Activated CD8-positive, alpha-beta memory T cell treated with anti-CD3 and anti-CD28 coated beads, Interleukin-2, amount 50 U/mL, for 1 hour (primary cell): ENCODE results near the gene CLPTM1L.
"Not testable (repeated sequence)": the region's sequence is repeated elsewhere in the genome, so short reads cannot be mapped to it uniquely, and the experiment has no call there.

Source experiments
- DNase-seq: peaks from one replicate; pipeline ENCODE4 v3.0.0-alpha.2; 2020; ENCODE audit errors: extremely low read depth

CLPTM1L gene

GRCh38 chr5:1289559-1289958 lies 55.3 kb downstream of the CLPTM1L start:
- not testable (repeated sequence) for DNase-seq

- no peak for DNase-seq
Measured at GRCh38 chr5:1288439-1289335, 56.2 kb downstream of the CLPTM1L start.

DNA sequence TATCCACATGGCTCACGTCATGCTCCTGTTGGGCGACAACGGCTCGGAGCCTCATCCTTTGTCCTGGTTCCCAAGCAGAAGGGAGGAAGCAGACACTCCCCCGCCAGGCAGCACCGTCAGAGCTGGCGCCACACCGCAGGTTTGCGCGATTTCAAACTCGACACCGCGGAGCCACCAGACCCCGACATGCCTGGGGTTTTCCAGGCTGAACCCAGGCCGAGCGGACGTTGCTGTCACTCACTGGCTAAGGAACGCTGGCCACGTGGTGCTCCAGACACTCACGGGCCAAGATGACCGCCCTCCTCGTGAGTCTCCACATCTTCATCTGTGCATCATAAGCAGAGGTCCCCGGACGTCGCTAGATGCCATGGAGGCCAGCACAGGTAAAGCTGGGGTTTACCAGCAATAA lies 59.0 kb downstream of the CLPTM1L start:
- DNase-seq = no peak

GRCh38 chr5:1285141-1285540 lies 59.8 kb downstream of the CLPTM1L start:
- no peak for DNase-seq

GRCh38 chr5:1284336-1284970 lies 60.4 kb downstream of the CLPTM1L start:
- DNase-seq = not testable (repeated sequence)

GRCh38 chr5:1283729-1284041 lies 61.2 kb downstream of the CLPTM1L start:
- not testable (repeated sequence) for DNase-seq

DNA sequence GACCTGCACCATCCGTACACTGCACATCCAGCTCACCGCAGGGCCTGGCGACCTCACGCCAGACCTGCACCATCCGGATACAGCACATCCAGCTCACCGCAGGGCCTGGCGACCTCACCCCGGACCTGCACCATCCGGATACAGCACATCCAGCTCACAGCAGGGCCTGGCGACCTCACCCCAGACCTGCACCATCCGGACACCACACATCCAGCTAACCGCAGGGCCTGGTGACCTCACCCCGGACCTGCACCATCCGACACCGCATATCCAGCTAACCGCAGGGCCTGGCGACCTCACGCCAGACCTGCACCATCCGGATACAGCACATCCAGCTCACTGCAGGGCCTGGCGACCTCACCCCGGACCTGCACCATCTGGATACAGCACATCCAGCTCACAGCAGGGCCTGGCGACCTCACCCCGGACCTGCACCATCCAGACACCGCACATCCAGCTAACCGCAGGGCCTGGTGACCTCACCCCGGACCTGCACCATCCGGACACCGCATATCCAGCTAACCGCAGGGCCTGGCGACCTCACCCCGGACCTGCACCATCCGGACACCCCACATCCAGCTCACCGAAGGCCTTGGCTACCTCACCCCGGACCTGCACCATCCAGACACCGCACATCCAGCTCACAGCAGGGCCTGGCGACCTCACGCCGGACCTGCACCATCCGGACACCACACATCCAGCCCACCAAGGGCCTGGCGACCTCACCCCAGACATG lies 61.7 kb downstream of the CLPTM1L start:
- not testable (repeated sequence) for DNase-seq

DNA sequence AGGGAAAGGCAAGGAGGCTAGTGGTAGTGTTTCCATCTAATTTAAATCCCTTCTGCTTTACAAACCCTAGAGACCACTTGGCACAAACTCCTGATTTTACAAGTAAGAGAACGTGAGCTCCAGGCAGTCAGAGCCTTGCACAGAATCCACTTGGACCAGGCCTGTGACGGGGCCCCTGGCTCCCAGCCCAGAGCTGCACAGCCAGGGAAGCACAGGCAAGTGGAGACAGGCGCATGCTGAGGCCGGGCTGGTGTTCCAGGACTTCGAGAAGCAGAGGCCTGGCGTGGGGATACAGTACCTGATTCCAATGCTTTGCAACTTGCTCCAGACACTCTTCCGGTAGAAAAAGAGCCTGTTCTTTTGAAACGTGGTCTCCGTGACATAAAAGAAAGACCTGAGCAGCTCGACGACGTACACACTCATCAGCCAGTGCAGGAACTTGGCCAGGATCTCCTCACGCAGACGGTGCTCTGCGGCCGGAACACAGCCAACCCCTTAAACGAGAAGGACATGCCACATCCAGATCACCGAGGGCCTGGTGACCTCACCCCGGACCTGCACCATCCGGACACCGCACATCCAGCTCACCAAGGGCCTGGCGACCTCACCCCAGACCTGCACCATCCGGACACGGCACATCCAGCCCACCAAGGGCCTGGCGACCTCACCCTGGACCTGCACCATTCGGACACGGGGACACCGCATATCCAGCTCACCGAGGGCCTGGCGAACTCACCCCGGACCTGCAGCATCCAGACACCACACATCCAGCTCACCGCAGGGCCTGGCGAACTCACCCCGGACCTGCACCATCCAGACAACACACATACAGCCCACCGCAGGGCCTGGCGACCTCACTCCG lies 62.5 kb downstream of the CLPTM1L start:
- DNase-seq = no peak

- no peak for DNase-seq
Measured at GRCh38 chr5:1281038-1281882, 63.6 kb downstream of the CLPTM1L start.

DNA sequence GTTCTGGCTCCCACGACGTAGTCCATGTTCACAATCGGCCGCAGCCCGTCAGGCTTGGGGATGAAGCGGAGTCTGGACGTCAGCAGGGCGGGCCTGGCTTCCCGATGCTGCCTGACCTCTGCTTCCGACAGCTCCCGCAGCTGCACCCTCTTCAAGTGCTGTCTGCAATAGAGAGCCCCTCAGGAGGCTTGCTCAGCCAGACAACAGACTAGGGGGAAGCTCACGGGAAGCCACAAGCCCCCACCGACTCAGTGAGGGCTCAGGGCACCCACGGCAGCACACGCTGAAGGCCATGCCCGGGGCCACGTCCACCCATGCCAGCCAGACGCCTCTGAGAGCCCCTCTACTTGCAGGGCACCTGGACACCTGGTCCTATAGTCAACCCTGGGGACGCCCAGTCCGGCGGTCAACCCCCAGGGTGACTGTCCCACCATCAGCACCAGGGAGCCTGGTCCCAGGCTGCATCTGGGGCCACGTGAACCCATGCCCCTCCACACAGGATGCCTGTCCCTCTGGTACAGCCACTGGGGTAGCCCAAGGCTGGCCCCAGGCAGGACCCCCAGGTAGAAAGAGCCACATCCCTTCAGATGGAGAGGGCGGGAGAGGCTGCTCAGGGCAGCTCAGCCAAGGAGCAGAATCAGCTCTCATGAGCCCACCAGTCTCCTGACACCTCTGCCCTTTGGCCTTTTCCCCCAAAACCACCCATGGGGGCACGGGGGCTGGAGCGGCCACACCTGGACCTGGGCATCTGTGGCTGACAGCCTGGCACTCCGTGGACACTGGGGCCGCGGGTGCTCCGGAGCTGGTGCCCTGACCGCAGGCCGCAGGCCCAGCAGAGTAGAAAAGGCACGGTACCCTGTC lies 64.5 kb downstream of the CLPTM1L start:
- no peak for DNase-seq

DNA sequence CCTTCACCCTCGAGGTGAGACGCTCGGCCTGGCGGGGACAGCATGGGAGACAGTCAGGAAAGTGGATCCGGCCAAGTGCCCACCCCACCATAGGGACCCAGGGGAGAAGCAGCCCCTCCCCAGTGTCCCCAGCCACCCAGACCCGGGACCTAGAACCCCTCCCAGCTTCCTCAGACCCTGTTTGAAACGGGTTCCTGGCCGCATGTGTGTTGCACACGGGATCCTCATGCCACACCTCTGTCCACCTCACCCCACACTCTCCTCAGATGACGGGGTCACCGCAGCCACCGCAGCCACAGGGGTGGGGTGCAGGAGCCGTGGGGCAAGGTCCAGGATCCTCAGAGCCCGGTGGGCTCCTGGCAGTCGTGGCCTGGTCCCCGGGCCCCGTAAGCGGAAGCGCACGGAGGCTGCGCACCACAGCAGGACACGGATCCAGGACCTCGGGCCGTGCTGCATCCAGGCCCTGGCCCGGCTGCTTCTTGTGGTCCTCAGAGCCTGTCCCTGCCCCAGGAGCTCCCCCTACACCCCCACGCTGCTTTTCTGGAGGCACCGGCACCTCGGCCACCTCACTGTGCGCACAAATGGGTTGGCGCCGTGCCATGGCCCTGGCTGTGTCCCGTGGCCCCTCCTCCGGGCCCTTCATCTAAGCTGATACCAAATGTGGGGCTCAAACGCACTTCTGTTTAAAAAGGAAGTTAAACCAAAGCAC lies 65.3 kb downstream of the CLPTM1L start:
- no peak for DNase-seq

- no peak for DNase-seq
Measured at GRCh38 chr5:1278656-1279442, 66.0 kb downstream of the CLPTM1L start.

DNA sequence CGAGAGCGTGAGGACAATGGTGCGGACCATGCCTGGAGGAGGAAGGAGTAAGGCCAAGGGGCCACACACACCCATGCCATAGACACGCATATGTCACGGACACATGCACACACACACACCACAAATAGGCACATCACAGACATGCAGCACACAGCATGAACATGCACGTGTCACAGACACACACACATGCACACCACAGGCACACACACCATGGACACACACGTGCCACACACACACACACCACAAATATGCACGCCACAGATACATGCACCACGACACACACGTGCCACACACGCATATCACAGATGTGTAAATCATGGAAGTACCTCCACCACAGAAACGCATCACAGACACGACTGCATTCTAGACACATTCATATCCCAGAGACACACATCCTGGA lies 66.7 kb downstream of the CLPTM1L start:
- no peak for DNase-seq

GRCh38 chr5:1277781-1278180 lies 67.1 kb downstream of the CLPTM1L start:
- no peak for DNase-seq

DNA sequence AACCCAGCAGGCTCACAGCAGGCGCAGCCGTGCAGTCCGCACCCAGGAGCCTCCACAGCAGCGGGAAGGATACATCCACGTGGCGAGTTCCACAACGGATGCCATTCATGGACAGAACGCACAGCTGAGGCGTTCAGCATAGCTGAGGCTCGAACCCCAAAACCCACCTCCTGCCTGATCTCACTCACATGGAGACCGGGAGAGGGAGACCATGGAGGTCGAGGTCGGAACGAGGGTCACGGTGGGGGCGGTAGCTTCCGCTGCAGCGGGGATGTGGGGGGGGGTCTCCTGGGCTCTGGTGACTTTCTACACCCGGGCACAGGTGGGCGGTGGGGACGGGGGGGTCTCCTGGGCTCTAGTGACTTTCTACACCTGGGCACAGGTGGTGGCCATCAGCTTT lies 67.6 kb downstream of the CLPTM1L start:
- no peak for DNase-seq

DNA sequence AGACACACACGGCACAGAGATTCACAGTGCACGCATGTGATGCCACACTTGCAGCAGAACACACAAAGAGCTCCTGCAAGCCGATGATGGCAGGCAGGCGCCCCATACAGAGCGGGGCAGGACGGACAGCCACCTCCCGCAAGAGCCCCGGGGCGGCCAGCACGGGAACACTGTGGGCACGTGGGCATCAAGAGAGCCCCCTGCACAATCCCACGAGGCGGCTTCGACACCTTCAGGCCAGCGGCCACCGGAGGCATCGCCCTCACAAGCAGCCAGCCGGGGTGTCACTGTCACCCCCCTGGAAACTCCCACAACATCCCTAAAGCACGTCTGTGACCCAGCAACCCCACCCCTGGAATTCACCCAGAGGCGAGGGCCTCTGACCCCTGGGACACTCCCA lies 68.0 kb downstream of the CLPTM1L start:
- no peak for DNase-seq

DNA sequence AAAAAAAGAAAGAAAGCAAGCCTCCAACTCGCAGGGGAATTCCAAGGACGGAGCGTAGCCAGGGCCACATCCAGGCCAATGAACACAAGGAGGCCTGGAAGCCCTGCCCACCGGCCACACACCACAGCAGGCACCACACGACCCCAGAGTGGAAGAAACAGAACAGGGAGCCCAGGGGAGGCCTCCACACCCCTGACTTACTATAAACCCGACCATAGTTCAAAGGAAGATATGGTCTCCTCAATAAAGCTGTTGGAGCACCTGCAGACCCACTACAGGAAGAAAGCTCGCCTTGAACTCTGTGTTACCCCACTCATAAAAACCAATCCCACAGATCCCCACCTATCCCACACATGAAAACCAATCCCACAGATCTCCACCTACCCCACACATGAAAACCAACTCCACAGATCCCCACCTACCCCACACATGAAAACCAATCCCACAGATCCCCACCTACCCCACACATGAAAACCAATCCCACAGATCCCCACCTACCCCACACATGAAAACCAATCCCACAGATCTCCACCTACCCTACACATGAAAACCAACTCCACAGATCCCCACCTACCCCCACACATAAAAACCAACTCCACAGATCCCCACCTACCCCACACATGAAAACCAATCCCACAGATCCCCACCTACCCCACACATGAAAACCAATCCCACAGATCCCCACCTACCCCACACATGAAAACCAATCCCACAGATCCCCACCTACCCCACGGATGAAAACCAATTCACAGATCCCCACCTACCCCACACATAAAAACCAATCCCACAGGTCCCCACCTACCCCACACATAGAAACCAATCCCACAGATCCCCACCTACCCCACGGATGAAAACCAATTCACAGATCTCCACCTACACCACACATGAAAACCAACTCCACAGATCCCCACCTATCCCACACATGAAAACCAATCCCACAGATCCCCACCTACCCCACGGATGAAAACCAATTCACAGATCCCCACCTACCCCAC lies 69.2 kb downstream of the CLPTM1L start:
- not testable (repeated sequence) for DNase-seq
